ENCODE results near the gene PSIP1.
A peak's percentile ranks its signal among the peaks of the same experiment; 100 is the strongest.
"Not testable (repeated sequence)": the region's sequence is repeated elsewhere in the genome, so short reads cannot be mapped to it uniquely, and the experiment has no call there.

PSIP1 gene

GRCh38 chr9:15510789-15511575 lies at the start of gene PSIP1:
TSS of gene PSIP1 (minus strand) at chr9:15510970. CDS start at chr9:15510188, 782 bp downstream.
- DNase-seq (ENCODE audit: low read depth in 2 of 2), result peak; percentile 62 to 72

GRCh38 chr9:15553528-15553898 lies 42.7 kb upstream of the PSIP1 start:
- no peak for DNase-seq (ENCODE audit: low read depth in 2 of 2)

GRCh38 chr9:15552636-15553527 lies 42.1 kb upstream of the PSIP1 start, which contains the start of gene CCDC171:
TSS of gene CCDC171 (plus strand) at chr9:15553043. CDS start at chr9:15564089, 11,046 bp downstream.
- DNase-seq (ENCODE audit: low read depth in 2 of 2), result peak; percentile 60 to 74

GRCh38 chr9:15549611-15550010 lies 38.8 kb upstream of the PSIP1 start:
- no peak for DNase-seq (ENCODE audit: low read depth in 2 of 2)

- no peak for DNase-seq (ENCODE audit: low read depth in 2 of 2)
These were observed 32.5 kb upstream of the PSIP1 start for GRCh38 chr9:15543047-15543813.

- DNase-seq (ENCODE audit: low read depth in 2 of 2), result no peak
These were observed 31.9 kb upstream of the PSIP1 start for GRCh38 chr9:15542624-15543023.

- DNase-seq (ENCODE audit: low read depth in 2 of 2), result no peak
These were observed 31.1 kb upstream of the PSIP1 start for GRCh38 chr9:15541872-15542271.

- DNase-seq (ENCODE audit: low read depth in 2 of 2), result no peak
These were observed 20.6 kb upstream of the PSIP1 start for GRCh38 chr9:15531380-15531779.

GRCh38 chr9:15529566-15530324 lies 19.0 kb upstream of the PSIP1 start:
- DNase-seq (ENCODE audit: low read depth in 2 of 2), result no peak

- DNase-seq (ENCODE audit: low read depth in 2 of 2), result not testable (repeated sequence)
These were observed 16.3 kb upstream of the PSIP1 start for GRCh38 chr9:15527035-15527434.

- no peak for DNase-seq (ENCODE audit: low read depth in 2 of 2)
These were observed 15.2 kb upstream of the PSIP1 start for GRCh38 chr9:15525958-15526357.

- no peak for DNase-seq (ENCODE audit: low read depth in 2 of 2)
These were observed 14.2 kb upstream of the PSIP1 start for GRCh38 chr9:15524845-15525455.

GRCh38 chr9:15522130-15522755 lies 11.5 kb upstream of the PSIP1 start:
- no peak for DNase-seq (ENCODE audit: low read depth in 2 of 2)

GRCh38 chr9:15521254-15521653 lies 10.5 kb upstream of the PSIP1 start:
- no peak for DNase-seq (ENCODE audit: low read depth in 2 of 2)

- DNase-seq (ENCODE audit: low read depth in 2 of 2), result no peak
These were observed 9.1 kb upstream of the PSIP1 start for GRCh38 chr9:15519831-15520230.

- no peak for DNase-seq (ENCODE audit: low read depth in 2 of 2)
These were observed 2.6 kb upstream of the PSIP1 start for GRCh38 chr9:15513335-15513734.

- no peak for DNase-seq (ENCODE audit: low read depth in 2 of 2)
These were observed 2.1 kb upstream of the PSIP1 start for GRCh38 chr9:15512889-15513288.

GRCh38 chr9:15512204-15512603 lies 1.4 kb upstream of the PSIP1 start:
- no peak for DNase-seq (ENCODE audit: low read depth in 2 of 2)

GRCh38 chr9:15509931-15510788 lies 610 bp downstream of the PSIP1 start:
- DNase-seq (ENCODE audit: low read depth in 2 of 2), result peak; percentile 8 to 50

Data from stimulated activated CD8-positive, alpha-beta memory T cell treated with anti-CD3 and anti-CD28 coated beads, Interleukin-2, amount 100 ng/mL, for 1 hour (primary cell).